Lung (tissue), 12 donors: ENCODE data around the gene TGFBR2. TPM values are rescaled to one million over a fixed set of nuclear protein-coding genes. Genes with fewer than 3 reads are reported as not detected.

Experiments used
- ATAC-seq: fragments of 200-7000 bp; cut with Tn5 transposase; one replicate; pipeline ENCODE4 v1.9.1; 2020; ENCODE audit warnings: moderate number of reproducible peaks; ENCODE audit not compliant: insufficient read depth, low FRiP score
- DNase-seq, 3 donors: peaks; one replicate each; pipeline ENCODE4 v3.0.0-alpha.2; 2013 to 2017
- H3K27ac ChIP-seq, 2 donors: one replicate each; pipeline ENCODE4 v1.5.1; 2013; ENCODE audit warnings: mild to moderate bottlenecking in 2 of 2, moderate library complexity in 2 of 2, control low read depth in 1 of 2, inconsistent platforms in 1 of 2, low read depth in 1 of 2, low read length in 1 of 2
- H3K27me3 ChIP-seq, 3 donors: one replicate each; pipeline ENCODE4 v1.5.1; 2013; ENCODE audit warnings: low read length in 2 of 3; ENCODE audit not compliant: control insufficient read depth in 3 of 3, insufficient read depth in 3 of 3
- H3K36me3 ChIP-seq, 4 donors: one replicate each; pipeline ENCODE4 v1.5.1; 2013; ENCODE audit warnings: low read length in 4 of 4, mild to moderate bottlenecking in 1 of 4, moderate library complexity in 1 of 4; ENCODE audit not compliant: control insufficient read depth in 4 of 4, insufficient read depth in 4 of 4
- H3K4me1 ChIP-seq, 5 donors: one replicate each; pipeline ENCODE4 v1.5.1; 2013; ENCODE audit warnings: low read length in 5 of 5, mild to moderate bottlenecking in 2 of 5, moderate library complexity in 1 of 5; ENCODE audit not compliant: control insufficient read depth in 5 of 5, insufficient read depth in 5 of 5
- H3K4me3 ChIP-seq: one replicate; pipeline ENCODE4 v1.5.1; 2013; ENCODE audit warnings: mild to moderate bottlenecking, control low read depth, moderate library complexity
- H3K9ac ChIP-seq, 2 donors: one replicate each; pipeline ENCODE4 v1.5.1; 2013; ENCODE audit warnings: low read length in 2 of 2, control low read depth in 1 of 2; ENCODE audit not compliant: insufficient read depth in 1 of 2
- H3K9me3 ChIP-seq, 4 donors: one replicate each; pipeline ENCODE4 v1.5.1; 2013; ENCODE audit warnings: low read length in 3 of 4, mild to moderate bottlenecking in 1 of 4, moderate library complexity in 1 of 4; ENCODE audit not compliant: control insufficient read depth in 4 of 4, insufficient read depth in 3 of 4
- CTCF ChIP-seq: IDR thresholded peaks from 2 replicates; pipeline ENCODE4 v1.5.1; 2012; ENCODE audit warnings: mild to moderate bottlenecking; ENCODE audit errors: control extremely low read depth, extremely low read depth
- WGBS, 2 donors: extraction: QIAGEN DNeasy Blood & Tissue Kit; methylation state at CpG; one replicate each; pipeline ENCODE4 v1.1.7; 2013; 5-methylcytosine and 5-hydroxymethylcytosine counted together
- polyA plus RNA-seq, 2 donors: library from polyadenylated mRNA; stranded (reverse); fragments of 200-250 nt; gene quantifications; one replicate each; pipeline ENCODE4 v1.2.1, GENCODE V29; 2013
- total RNA-seq, 2 donors: library from RNA; depleted of rRNA in 1 of 2; stranded (reverse); fragments of >200 nt in 1 of 2; gene quantifications; one replicate each; pipeline ENCODE4 v1.2.1, GENCODE V29; 2014 to 2021
- donor health status: control.
- donor health status: control.
- donor health status: Bipolar disorder and iron deficiency.
- donor health status: healthy.
- donor health status: DM: yes; HTN: yes; CAD: no.

Gene TGFBR2
- total and polyA plus RNA-seq, 4 donors: 31.1 to 232 (median 163) TPM

GRCh38 chr3:30664884-30665283 is 58.5 kb downstream of the TGFBR2 start:
- Histone ChIP-seq H3K9ac (no peak overlapping the region), H3K27me3 (no peaks in the 10 kb centered on the region), H3K9me3 (no peaks in the 10 kb centered on the region), H3K4me1 (peaks cover 0 to 39% (median 6%) of the 10 kb centered on the region in 5 donors), H3K27ac (peak overlapping the region in 1 of 2 donors; percentile 24), H3K36me3 (peaks cover 4 to 13% (median 6%) of the 10 kb centered on the region in 4 donors), H3K4me3 (no peak overlapping the region)
- no peak for TF ChIP-seq CTCF
- ATAC-seq: no peak
- DNase-seq: peak in 1 of 3 donors; percentile 48
- WGBS, 2 donors: 14 to 38% methylated on average over 6 of the region's 6 CpGs

GRCh38 chr3:30665539-30665938 is 59.1 kb downstream of the TGFBR2 start:
- peaks cover 0 to 39% (median 6%) of the 10 kb centered on the region in 5 donors for H3K4me1 ChIP-seq
- no peak overlapping the region for H3K9ac ChIP-seq
- peaks cover 2 to 15% (median 8%) of the 10 kb centered on the region in 4 donors for H3K36me3 ChIP-seq
- TF ChIP-seq CTCF: no peak
- ATAC-seq (no peak), DNase-seq (no peak)
- H3K9me3 ChIP-seq: no peaks in the 10 kb centered on the region
- no peak overlapping the region for H3K4me3 ChIP-seq
- no peaks in the 10 kb centered on the region for H3K27me3 ChIP-seq
- H3K27ac ChIP-seq: peak overlapping the region in 1 of 2 donors; percentile 68
- 81% methylated on average over 2 of the region's 2 CpGs for WGBS, 2 donors

- DNase-seq: no peak
- no peak for ATAC-seq
- Histone ChIP-seq H3K27me3 (no peaks in the 10 kb centered on the region), H3K4me3 (no peak overlapping the region), H3K27ac (no peak overlapping the region), H3K36me3 (peaks cover 6 to 13% (median 12%) of the 10 kb centered on the region in 4 donors), H3K9ac (no peak overlapping the region), H3K4me1 (peaks cover 0 to 28% (median 8%) of the 10 kb centered on the region in 5 donors), H3K9me3 (peaks cover 0 to 2% (median 0%) of the 10 kb centered on the region in 4 donors)
- WGBS, 2 donors: 61 to 77% methylated on average over 7 of the region's 7 CpGs
- TF ChIP-seq CTCF: no peak
These were observed 60.3 kb downstream of the TGFBR2 start for GRCh38 chr3:30666572-30667279.
